NB4 (cell line): ENCODE data around the gene SPTA1.

Experiments
- DNase-seq: peaks from one replicate; pipeline ENCODE4 v3.0.0; 2010; ENCODE audit warnings: low read depth
- H3K4me3 ChIP-seq: one replicate; pipeline ENCODE4 v1.5.1; 2011; ENCODE audit warnings: mild to moderate bottlenecking, low read depth, low read length, moderate library complexity
- MYC ChIP-seq: IDR thresholded peaks from 2 replicates; pipeline ENCODE4 v1.6.1; 2011; ENCODE audit warnings: low read depth, low read length
- POLR2A ChIP-seq: IDR thresholded peaks from 2 replicates; pipeline ENCODE4 v1.6.1; 2011; ENCODE audit warnings: mild to moderate bottlenecking; ENCODE audit not compliant: insufficient read length; ENCODE audit errors: extremely low read depth
- TF ChIP-seq, protein P1 (sequence below): IDR thresholded peaks from one replicate; pipeline ENCODE4 v1.5.1; 2012; ENCODE audit warnings: low read depth, low read length
- TF ChIP-seq, protein P2 (sequence below): IDR thresholded peaks from 2 replicates; pipeline ENCODE4 v1.6.1; 2011; ENCODE audit warnings: low read depth, low read length

SPTA1 gene

DNA sequence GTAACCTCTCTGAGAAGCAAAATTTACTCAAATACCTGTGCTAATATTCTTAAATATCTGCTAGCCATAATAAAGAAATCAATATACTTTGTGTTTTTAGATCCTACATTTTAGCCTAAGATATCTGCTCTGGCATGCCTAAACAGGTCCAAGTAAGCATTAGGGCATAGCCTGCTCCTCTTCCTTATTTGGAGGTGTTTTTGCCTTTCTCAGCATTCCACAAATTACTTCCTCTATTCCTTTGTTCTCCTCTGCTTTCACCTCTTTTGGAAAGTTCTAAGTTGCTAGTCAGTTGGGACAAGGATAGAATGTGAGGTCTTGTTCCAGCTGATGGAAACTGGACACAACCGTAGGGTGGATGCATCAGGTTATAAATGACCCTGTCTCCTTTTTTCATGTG is 99.6 kb downstream of the SPTA1 start:
- no peak overlapping the region for H3K4me3 ChIP-seq
- DNase-seq: no peak
- TF ChIP-seq MYC (no peak), POLR2A (no peak)
- TF ChIP-seq, protein P1, sequence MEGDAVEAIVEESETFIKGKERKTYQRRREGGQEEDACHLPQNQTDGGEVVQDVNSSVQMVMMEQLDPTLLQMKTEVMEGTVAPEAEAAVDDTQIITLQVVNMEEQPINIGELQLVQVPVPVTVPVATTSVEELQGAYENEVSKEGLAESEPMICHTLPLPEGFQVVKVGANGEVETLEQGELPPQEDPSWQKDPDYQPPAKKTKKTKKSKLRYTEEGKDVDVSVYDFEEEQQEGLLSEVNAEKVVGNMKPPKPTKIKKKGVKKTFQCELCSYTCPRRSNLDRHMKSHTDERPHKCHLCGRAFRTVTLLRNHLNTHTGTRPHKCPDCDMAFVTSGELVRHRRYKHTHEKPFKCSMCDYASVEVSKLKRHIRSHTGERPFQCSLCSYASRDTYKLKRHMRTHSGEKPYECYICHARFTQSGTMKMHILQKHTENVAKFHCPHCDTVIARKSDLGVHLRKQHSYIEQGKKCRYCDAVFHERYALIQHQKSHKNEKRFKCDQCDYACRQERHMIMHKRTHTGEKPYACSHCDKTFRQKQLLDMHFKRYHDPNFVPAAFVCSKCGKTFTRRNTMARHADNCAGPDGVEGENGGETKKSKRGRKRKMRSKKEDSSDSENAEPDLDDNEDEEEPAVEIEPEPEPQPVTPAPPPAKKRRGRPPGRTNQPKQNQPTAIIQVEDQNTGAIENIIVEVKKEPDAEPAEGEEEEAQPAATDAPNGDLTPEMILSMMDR: no peak
- TF ChIP-seq, protein P2, sequence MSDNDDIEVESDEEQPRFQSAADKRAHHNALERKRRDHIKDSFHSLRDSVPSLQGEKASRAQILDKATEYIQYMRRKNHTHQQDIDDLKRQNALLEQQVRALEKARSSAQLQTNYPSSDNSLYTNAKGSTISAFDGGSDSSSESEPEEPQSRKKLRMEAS: no peak

DNA sequence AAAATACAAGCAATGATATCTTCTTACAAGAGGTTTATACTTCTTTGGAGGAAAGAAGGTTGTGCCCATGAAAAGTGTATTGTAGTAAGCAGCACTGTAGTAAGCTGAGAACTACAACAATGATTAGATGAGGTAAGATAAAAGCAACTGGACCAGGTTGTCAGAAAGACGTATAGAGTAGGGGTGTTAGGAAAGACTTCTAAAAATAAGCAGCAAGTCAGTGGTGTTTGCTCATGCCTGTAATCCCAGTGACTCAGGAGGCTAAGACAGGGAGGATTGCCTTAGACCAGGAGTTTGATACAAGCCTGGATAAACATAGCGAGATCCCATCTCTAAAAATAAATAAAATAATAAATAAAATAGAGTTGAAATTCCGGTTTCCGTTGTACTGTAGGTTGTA is 102.6 kb downstream of the SPTA1 start:
- TF ChIP-seq, protein P2: no peak
- no peak for TF ChIP-seq POLR2A
- TF ChIP-seq, protein P1: no peak
- no peak for TF ChIP-seq MYC
- no peak for DNase-seq

DNA sequence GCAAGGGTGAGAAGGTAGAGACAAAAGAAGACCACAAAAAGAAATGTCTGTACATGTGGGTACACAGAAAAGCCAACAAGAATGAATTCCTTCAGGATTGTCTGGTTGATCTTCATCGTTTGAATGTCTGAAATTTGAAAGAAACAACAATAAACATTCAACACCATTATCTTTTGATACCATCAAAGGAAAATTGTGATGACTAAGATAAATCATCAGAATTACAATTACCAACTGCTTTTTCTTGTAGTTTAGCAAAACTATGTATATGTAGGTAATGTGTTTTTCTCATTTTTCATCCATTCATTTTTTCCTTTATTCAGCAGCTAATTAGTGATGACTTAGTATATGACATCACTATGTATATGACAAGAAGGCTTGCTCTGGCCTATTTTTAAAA is 106.8 kb downstream of the SPTA1 start, which contains the start of gene OR10X1:
OR10X1 (minus strand) TSS at position 167 of the 400 bp plus-strand sequence; CDS start at position 167, 0 bp downstream.
- no peak for DNase-seq
- no peak within 1 kb of the TSS for H3K4me3 ChIP-seq
- TF ChIP-seq POLR2A: no peak
- TF ChIP-seq, protein P1: no peak

More for the DNA sequence above, 102.6 kb downstream of the SPTA1 start:
- H3K4me3 ChIP-seq: no peak overlapping the region

DNA sequence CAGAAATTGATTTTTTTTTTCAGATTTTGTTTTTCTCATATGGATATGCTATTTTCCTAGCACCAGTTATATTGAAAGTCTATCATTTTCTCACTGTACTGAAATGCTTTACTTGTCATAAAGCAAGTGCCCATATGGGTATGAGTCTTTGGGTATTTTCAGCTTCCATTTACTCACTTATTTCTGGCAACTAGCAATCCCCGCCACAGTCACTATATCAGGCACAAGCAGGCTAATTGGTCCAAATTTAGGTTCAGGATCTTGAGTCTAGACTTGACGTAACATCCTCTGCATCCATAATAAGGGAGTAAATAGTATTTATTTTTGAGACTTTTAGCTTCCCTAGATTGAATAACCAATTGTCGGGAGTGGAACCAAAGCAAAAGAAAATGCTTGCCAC is 109.0 kb downstream of the SPTA1 start:
- H3K4me3 ChIP-seq: no peak overlapping the region
- TF ChIP-seq, protein P1: no peak
- no peak for TF ChIP-seq POLR2A
- TF ChIP-seq, protein P2: no peak
- no peak for TF ChIP-seq MYC
- no peak for DNase-seq

DNA sequence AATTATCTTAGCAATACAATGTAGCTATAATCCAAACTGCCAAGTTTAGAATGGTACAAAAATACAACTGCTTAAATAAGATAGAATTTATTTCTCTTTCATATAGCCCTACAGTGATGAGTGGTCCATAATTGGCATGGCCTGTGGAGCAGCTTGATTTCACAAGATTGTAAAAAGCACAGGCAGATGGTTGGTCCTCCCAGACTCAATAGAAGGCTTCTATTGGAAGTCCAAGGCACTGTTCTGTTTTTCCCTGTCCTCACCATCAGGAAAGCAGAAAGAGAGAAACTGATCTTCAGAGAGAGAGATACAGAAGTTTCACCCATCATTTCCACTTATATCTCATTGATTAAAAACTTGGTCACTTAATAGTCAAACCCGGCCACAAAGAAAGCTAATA is 114.3 kb downstream of the SPTA1 start:
- TF ChIP-seq, protein P1: no peak
- TF ChIP-seq MYC: no peak
- TF ChIP-seq POLR2A: no peak
- no peak overlapping the region for H3K4me3 ChIP-seq
- DNase-seq: no peak

DNA sequence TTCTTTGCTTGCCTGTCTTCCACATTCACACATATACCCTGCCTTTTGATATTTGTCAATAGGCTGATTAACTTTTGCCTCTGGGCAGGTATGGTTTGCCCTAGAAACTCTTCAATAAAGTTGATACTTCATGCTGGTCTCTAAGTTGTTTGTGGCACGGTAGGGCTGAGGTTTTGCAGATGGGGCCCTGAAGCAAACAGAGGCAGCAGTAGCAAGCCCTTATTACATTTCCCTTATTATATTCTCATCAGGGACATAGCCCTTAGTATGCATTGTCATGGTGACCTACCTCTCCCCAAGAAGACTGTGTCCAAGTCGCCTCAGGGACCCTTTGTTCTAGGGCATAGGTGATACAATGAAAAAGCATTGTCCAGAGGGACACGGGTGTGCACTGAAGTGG is 116.0 kb downstream of the SPTA1 start, which contains the start of gene OR6P1:
OR6P1 (minus strand) TSS at position 101 of the 400 bp plus-strand sequence. CDS start 6,976 bp downstream, outside the sequence.
- no peak within 1 kb of the TSS for H3K4me3 ChIP-seq
- DNase-seq: no peak
- TF ChIP-seq, protein P1: no peak
